Upper lobe of left lung (tissue), 4 donors: ENCODE results near the gene BCAS1.

Experiments used
- CTCF ChIP-seq, 6 experiments: fragments of 450-650 bp in 4 of 6; fragments of 200-600 bp in 2 of 6; sonication (generic) in 2 of 6; IDR thresholded peaks; one replicate each; pipeline ENCODE4 v1.5.1; 2016 to 2019; ENCODE audit warnings: antibody characterized with exemption in 6 of 6
- POLR2A ChIP-seq, 4 donors: fragments of 450-650 bp; IDR thresholded peaks; one replicate each; pipeline ENCODE4 v1.5.1; 2016 to 2017; ENCODE audit warnings: antibody characterized with exemption in 4 of 4, mild to moderate bottlenecking in 2 of 4

DNA sequence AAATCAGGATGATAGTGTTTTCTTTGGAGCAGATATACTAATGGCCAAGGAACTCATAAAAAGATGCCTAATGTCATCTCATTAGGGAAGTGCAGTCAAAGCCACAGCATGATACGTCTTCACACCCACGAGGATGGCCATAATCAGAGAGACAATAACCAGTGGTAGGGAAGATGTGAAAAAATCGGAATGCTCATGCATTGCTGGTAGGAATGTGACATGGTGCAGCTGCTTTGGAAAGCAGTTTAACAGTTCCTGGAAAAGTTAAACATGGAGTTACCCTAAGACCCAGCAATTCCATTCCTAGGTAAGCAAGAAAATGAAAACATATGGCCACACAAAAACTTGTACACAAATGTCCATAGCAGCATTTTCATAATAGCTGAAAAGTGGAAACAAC, 29.9 kb downstream of the BCAS1 start:
- TF ChIP-seq CTCF (IDR thresholded peaks at IDR 0.05), result no peak
- TF ChIP-seq POLR2A (IDR thresholded peaks at IDR 0.05), result no peak
